Fibroblast of lung (primary cell): ENCODE measurements around the gene C5orf15. TPM values are rescaled to one million over a fixed set of nuclear protein-coding genes. Genes with fewer than 3 reads are reported as not detected.

ENCODE experiments used
- DNase-seq, 2 donors: peaks; one replicate each; pipeline versions ENCODE4 v3.0.0 to v3.0.0-alpha.2; 2010; ENCODE audit warnings: low read depth in 2 of 2
- H2AFZ ChIP-seq: 2 replicates; pipeline ENCODE4 v1.5.1; 2012; ENCODE audit warnings: low read length, control low read depth, inconsistent platforms
- H3K27ac ChIP-seq: 2 replicates; pipeline ENCODE4 v1.5.1; 2011; ENCODE audit warnings: low read length, control low read depth; ENCODE audit not compliant: insufficient read depth
- H3K27me3 ChIP-seq: 2 replicates; pipeline ENCODE4 v1.5.1; 2011; ENCODE audit warnings: mild to moderate bottlenecking, low read length; ENCODE audit not compliant: control insufficient read depth, insufficient read depth
- H3K36me3 ChIP-seq: 2 replicates; pipeline ENCODE4 v1.5.1; 2011; ENCODE audit warnings: low read length; ENCODE audit not compliant: control insufficient read depth, insufficient read depth
- H3K4me1 ChIP-seq: 2 replicates; pipeline ENCODE4 v1.5.1; 2011; ENCODE audit warnings: low read length; ENCODE audit not compliant: control insufficient read depth, insufficient read depth; ENCODE audit errors: extremely low read depth
- H3K4me2 ChIP-seq: 2 replicates; pipeline ENCODE4 v1.5.1; 2011; ENCODE audit warnings: low read length, control low read depth; ENCODE audit not compliant: insufficient read depth; ENCODE audit errors: extremely low read depth
- H3K4me3 ChIP-seq, 4 experiments: fragments of 200-600 bp in 1 of 4; sonication (generic) in 1 of 4; replicated peaks in 1 of 4; 2 replicates each; pipeline ENCODE4 v1.5.1; 2011 to 2016; ENCODE audit warnings: low read length in 4 of 4, low read depth in 3 of 4, mild to moderate bottlenecking in 3 of 4, control low read depth in 2 of 4, inconsistent platforms in 1 of 4, mixed read lengths in 1 of 4; ENCODE audit not compliant: insufficient read depth in 1 of 4; ENCODE audit errors: control extremely low read depth in 1 of 4
- H3K79me2 ChIP-seq: 2 replicates; pipeline ENCODE4 v1.5.1; 2012; ENCODE audit warnings: mild to moderate bottlenecking, low read length, inconsistent platforms; ENCODE audit not compliant: control insufficient read depth, insufficient read depth
- H3K9ac ChIP-seq: 2 replicates; pipeline ENCODE4 v1.5.1; 2011; ENCODE audit warnings: mild to moderate bottlenecking, low read length, control low read depth; ENCODE audit not compliant: insufficient read depth
- H3K9me3 ChIP-seq: 2 replicates; pipeline ENCODE4 v1.5.1; 2012; ENCODE audit warnings: low read depth, low read length; ENCODE audit not compliant: control insufficient read depth, insufficient read depth
- H4K20me1 ChIP-seq: 2 replicates; pipeline ENCODE4 v1.5.1; 2011; ENCODE audit warnings: low read length; ENCODE audit not compliant: control insufficient read depth, insufficient read depth; ENCODE audit errors: extremely low read depth
- CTCF ChIP-seq, 2 donors: IDR thresholded peaks in 1 of 2; conservative IDR thresholded peaks in 1 of 2; 1 replicate in 1 of 2; 2 replicates in 1 of 2; pipeline ENCODE4 v1.5.1; 2011 to 2012; ENCODE audit warnings: low read length in 2 of 2, control low read depth in 1 of 2, inconsistent platforms in 1 of 2, low read depth in 1 of 2, mild to moderate bottlenecking in 1 of 2
- EZH2 ChIP-seq: IDR thresholded peaks from 2 replicates; pipeline ENCODE4 v1.5.1; 2012; ENCODE audit warnings: low read length, control low read depth, mild to moderate bottlenecking; ENCODE audit errors: missing control alignments
- polyA plus RNA-seq, 2 donors: library from polyadenylated mRNA; depleted of rRNA in 1 of 2; stranded (reverse) in 1 of 2; unstranded in 1 of 2; fragments of >200 nt; gene quantifications; 2 replicates each; pipeline ENCODE4 v1.2.1, GENCODE V29; 2011 to 2012; ENCODE audit warnings: missing spikeins in 1 of 2
- total RNA-seq: library from RNA; depleted of rRNA; stranded (reverse); fragments of >200 nt; gene quantifications from 2 replicates; pipeline ENCODE4 v1.2.1, GENCODE V29; 2014

Gene C5orf15
- total and polyA plus RNA-seq, 2 donors (not counting 1 experiment from before 2014, with no cell fraction given): 43.1 to 111 TPM

- no peaks in the 10 kb centered on the region for H3K4me1 ChIP-seq
- H4K20me1 ChIP-seq: no peaks in the 10 kb centered on the region
- H2AFZ ChIP-seq: no peak overlapping the region
- H3K9me3 ChIP-seq: no peaks in the 10 kb centered on the region
- no peak overlapping the region for H3K4me2 ChIP-seq
- no peak overlapping the region for H3K27ac ChIP-seq
- no peak for DNase-seq
- H3K27me3 ChIP-seq: peaks cover 7% of the 10 kb centered on the region
- no peak overlapping the region for H3K4me3 ChIP-seq
- H3K36me3 ChIP-seq: no peaks in the 10 kb centered on the region
- no peaks in the 10 kb centered on the region for H3K79me2 ChIP-seq
- no peak overlapping the region for H3K9ac ChIP-seq
- TF ChIP-seq EZH2: no peak
- no peak for TF ChIP-seq CTCF (conservative IDR thresholded peaks at IDR 0.05 in 1 of 2, IDR thresholded peaks at IDR 0.05 in 1 of 2; ENCODE audit: low read depth in 1 of 2, low read length in 2 of 2)
These were observed 32.8 kb downstream of the C5orf15 start for GRCh38 chr5:133935667-133935940.

DNA sequence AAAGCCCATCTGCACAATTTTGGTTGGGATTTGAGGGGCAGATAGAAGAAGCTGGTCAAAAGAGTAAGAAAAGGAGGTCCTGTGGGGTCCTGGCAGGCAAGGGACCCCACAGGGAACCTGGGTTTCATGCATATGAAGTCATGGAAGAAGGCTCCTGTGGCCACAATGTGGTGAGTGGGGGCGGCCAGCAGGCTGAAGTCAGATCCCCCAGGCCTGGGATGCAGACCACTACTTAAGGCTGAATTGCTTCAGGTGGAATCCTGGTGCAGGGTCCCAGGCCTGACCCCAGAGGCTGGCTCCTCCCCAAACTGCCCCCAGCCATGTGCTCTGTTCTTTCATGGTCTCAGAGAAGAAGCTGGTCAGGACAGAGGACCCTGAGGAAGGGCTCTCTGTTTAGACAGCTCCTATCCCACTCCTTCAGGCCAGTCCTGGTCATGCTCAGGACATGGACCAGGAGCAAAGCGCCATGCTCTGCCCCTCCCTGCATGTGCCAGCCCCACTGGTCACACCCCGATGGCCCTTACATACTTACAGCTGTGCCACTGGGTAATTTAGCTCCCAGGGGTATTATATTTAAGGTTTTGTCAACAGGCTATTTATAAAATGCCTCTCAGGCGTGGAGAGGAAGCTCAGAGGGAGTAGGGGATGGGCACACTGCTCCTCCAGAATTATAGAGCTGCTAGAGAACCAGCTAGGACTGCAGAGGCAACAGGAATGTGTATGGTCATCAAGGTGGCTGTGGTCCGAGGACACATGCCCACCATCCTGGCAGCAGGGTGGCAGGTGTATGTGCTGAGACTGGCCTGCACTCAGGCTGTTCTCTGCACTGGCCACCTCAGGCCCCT lies 33.4 kb downstream of the C5orf15 start:
- no peak overlapping the region for H3K4me3 ChIP-seq
- no peak overlapping the region for H3K27ac ChIP-seq
- no peak for DNase-seq
- H4K20me1 ChIP-seq: no peaks in the 10 kb centered on the region
- H3K27me3 ChIP-seq: peaks cover 7% of the 10 kb centered on the region
- no peaks in the 10 kb centered on the region for H3K9me3 ChIP-seq
- TF ChIP-seq CTCF (conservative IDR thresholded peaks at IDR 0.05 in 1 of 2, IDR thresholded peaks at IDR 0.05 in 1 of 2; ENCODE audit: low read depth in 1 of 2, low read length in 2 of 2) (no peak), EZH2 (no peak)
- H3K4me2 ChIP-seq: no peak overlapping the region
- H2AFZ ChIP-seq: no peak overlapping the region
- no peaks in the 10 kb centered on the region for H3K4me1 ChIP-seq
- H3K36me3 ChIP-seq: no peaks in the 10 kb centered on the region
- H3K79me2 ChIP-seq: no peaks in the 10 kb centered on the region
- no peak overlapping the region for H3K9ac ChIP-seq

DNA sequence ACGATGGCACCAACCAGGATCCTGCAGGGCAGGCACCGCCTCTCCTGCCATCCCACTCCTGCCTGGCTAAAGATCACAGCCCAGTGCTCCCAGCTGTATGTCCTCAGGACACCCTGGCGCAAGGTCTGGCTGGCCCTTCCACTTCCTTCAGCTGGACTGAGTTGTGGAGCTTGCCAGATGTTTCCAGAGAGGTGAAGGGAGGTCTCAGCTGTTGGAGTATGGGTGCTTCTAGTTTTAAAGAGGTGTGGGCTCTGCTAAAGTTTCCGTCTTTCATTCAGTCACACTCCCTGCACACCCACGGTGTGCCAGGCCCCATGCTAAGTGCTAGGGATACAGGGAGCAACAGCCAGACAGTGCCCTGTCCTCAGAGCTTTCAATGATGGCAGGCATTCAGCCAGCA lies 34.1 kb downstream of the C5orf15 start:
- no peak overlapping the region for H2AFZ ChIP-seq
- no peak overlapping the region for H3K4me3 ChIP-seq
- no peak overlapping the region for H3K27ac ChIP-seq
- H3K4me1 ChIP-seq: no peaks in the 10 kb centered on the region
- TF ChIP-seq CTCF (conservative IDR thresholded peaks at IDR 0.05 in 1 of 2, IDR thresholded peaks at IDR 0.05 in 1 of 2; ENCODE audit: low read depth in 1 of 2, low read length in 2 of 2) (no peak), EZH2 (no peak)
- no peaks in the 10 kb centered on the region for H3K9me3 ChIP-seq
- no peak overlapping the region for H3K4me2 ChIP-seq
- no peaks in the 10 kb centered on the region for H4K20me1 ChIP-seq
- DNase-seq: no peak
- H3K9ac ChIP-seq: no peak overlapping the region
- H3K27me3 ChIP-seq: peaks cover 7% of the 10 kb centered on the region
- no peaks in the 10 kb centered on the region for H3K36me3 ChIP-seq
- H3K79me2 ChIP-seq: no peaks in the 10 kb centered on the region
